ENCODE results near the gene HRG. TPM values are rescaled to one million over a fixed set of nuclear protein-coding genes. Genes with fewer than 3 reads are reported as not detected.
A peak's percentile ranks its signal among the peaks of the same experiment; 100 is the strongest.

The HRG gene
- total RNA-seq, 6 experiments from 2014 or later = 378 to 1,312 (median 664) TPM

DNA sequence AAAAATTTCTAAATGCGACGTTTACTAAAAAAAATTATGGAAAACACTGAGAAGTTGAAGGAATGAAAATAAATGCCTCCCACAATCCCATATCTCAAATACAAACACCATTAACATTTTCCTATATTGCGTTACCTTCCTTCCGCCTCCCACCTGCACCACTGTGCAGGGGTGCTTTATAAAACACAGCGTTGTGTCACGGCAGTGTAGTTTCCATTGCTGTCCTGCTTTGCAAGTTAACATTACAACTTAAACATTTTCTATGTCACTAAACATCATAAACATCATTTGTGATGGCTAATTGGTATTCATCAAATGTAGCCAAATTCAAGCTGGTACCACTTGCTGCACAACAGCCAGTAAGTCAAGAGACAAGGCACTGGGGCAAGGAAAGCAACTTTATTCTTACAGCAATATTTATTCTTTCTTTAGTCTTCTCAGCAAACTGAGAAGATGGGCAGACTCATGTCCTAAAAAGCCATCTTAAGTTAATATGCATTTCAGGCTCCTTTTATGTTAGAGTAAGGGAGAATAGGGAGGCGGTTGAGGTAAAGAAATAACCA lies 37.9 kb upstream of the HRG start:
- Histone ChIP-seq H3K9me3 (no peaks in the 10 kb centered on the region), H3K4me1 (peaks cover 0 to 27% (median 0%) of the 10 kb centered on the region in 4 donors), H3K4me3 (no peak overlapping the region), H3K27me3 (no peaks in the 10 kb centered on the region), H3K27ac (no peak overlapping the region), H3K36me3 (no peaks in the 10 kb centered on the region)
- TF ChIP-seq, protein P1, sequence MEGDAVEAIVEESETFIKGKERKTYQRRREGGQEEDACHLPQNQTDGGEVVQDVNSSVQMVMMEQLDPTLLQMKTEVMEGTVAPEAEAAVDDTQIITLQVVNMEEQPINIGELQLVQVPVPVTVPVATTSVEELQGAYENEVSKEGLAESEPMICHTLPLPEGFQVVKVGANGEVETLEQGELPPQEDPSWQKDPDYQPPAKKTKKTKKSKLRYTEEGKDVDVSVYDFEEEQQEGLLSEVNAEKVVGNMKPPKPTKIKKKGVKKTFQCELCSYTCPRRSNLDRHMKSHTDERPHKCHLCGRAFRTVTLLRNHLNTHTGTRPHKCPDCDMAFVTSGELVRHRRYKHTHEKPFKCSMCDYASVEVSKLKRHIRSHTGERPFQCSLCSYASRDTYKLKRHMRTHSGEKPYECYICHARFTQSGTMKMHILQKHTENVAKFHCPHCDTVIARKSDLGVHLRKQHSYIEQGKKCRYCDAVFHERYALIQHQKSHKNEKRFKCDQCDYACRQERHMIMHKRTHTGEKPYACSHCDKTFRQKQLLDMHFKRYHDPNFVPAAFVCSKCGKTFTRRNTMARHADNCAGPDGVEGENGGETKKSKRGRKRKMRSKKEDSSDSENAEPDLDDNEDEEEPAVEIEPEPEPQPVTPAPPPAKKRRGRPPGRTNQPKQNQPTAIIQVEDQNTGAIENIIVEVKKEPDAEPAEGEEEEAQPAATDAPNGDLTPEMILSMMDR (IDR thresholded peaks at IDR 0.05) = no peak
- no peak for TF ChIP-seq POLR2A (IDR thresholded peaks at IDR 0.05)
- no peak for ATAC-seq
- DNase-seq = no peak
- intact Hi-C loops (cut with DNase I) = no loop called here
- WGBS (ENCODE audit: insufficient coverage, low coverage, low lambda C conversion rate, missing lambda C conversion rate) = 72% methylated on average over 7 of the region's 7 CpGs

- no peak for DNase-seq
- intact Hi-C loops (cut with DNase I) = no loop called here
Measured at GRCh38 chr3:186628756-186629155, 37.1 kb upstream of the HRG start.

DNA sequence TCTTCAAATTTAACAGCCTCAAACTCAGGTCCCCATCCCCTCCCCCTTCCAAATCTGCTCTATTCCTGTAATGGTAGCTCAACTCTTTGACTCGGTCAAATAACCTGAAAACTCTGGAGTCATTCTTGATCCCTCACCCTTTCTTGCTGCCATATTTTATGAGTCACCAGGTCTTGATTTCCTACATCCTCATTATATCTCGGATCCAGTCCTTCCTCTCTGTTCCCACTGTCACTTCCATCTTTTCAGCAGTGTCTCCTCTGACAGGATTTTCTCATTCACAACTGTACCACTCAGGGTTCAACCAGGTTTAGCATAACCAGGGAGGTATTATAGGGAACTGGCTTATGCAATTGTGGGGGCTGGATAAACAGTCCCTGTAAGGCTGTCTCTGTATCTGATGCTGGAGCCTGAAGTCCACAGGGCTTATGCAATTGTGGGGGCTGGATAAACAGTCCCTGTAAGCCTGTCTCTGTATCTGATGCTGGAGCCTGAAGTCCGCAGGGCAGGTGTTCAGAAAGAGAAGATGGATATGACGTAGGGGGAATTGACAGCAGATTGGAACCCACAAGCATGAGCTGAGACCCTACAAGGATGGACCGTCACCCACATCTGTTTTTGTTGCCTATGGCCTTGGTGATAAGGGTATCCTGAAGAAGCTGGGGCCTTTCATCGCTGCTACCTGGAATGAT lies 34.7 kb upstream of the HRG start:
- H3K9me3 ChIP-seq = no peaks in the 10 kb centered on the region
- no peak overlapping the region for H3K4me3 ChIP-seq
- ATAC-seq = peak in 1 of 4 donors; percentile 1
- 39% methylated on average over 5 of the region's 6 CpGs for WGBS (ENCODE audit: insufficient coverage, low coverage, low lambda C conversion rate, missing lambda C conversion rate)
- no peaks in the 10 kb centered on the region for H3K27me3 ChIP-seq
- H3K36me3 ChIP-seq = no peaks in the 10 kb centered on the region
- no peak for DNase-seq
- TF ChIP-seq, protein P1 (IDR thresholded peaks at IDR 0.05) = no peak
- TF ChIP-seq POLR2A (IDR thresholded peaks at IDR 0.05) = no peak
- intact Hi-C loops (cut with DNase I) = loop anchor here in 1 of 2 donors (10.0 kb wide), 1 partner anchor 104 kb away; no protein-coding TSS in a partner anchor
- peak overlapping the region in 1 of 3 donors; percentile 19 for H3K27ac ChIP-seq
- peaks cover 0 to 47% (median 7%) of the 10 kb centered on the region in 4 donors for H3K4me1 ChIP-seq

More at GRCh38 chr3:186628756-186629155, 37.1 kb upstream of the HRG start:
- Histone ChIP-seq H3K27me3 (no peaks in the 10 kb centered on the region), H3K36me3 (no peaks in the 10 kb centered on the region), H3K4me3 (no peak overlapping the region), H3K9me3 (no peaks in the 10 kb centered on the region), H3K27ac (no peak overlapping the region), H3K4me1 (peaks cover 0 to 32% (median 0%) of the 10 kb centered on the region in 4 donors)
- 40% methylated on average over 5 of the region's 7 CpGs for WGBS (ENCODE audit: insufficient coverage, low coverage, low lambda C conversion rate, missing lambda C conversion rate)
- no peak for ATAC-seq
- TF ChIP-seq, protein P1 (IDR thresholded peaks at IDR 0.05) = no peak
- no peak for TF ChIP-seq POLR2A (IDR thresholded peaks at IDR 0.05)

GRCh38 chr3:186633481-186633880 lies 32.3 kb upstream of the HRG start:
- intact Hi-C loops (cut with DNase I) = loop anchor here in 1 of 2 donors (10.0 kb wide), 1 partner anchor 101 kb away; no protein-coding TSS in a partner anchor
- H3K36me3 ChIP-seq = no peaks in the 10 kb centered on the region
- H3K4me1 ChIP-seq = peaks cover 0 to 56% (median 7%) of the 10 kb centered on the region in 4 donors
- H3K9me3 ChIP-seq = no peaks in the 10 kb centered on the region
- H3K27me3 ChIP-seq = no peaks in the 10 kb centered on the region
- peak overlapping the region; percentile 55 to 81 (median 70) for H3K27ac ChIP-seq
- TF ChIP-seq POLR2A (IDR thresholded peaks at IDR 0.05) = no peak
- TF ChIP-seq, protein P1 (IDR thresholded peaks at IDR 0.05) = no peak
- DNase-seq = no peak
- peak overlapping the region; percentile 5 to 45 (median 42) for H3K4me3 ChIP-seq
- peak; percentile 42 to 51 (median 44) for ATAC-seq
